Muscle layer of colon (tissue), 2 donors: ENCODE results near the gene TMEM184B.

Experiments
- H3K27ac ChIP-seq: one replicate; pipeline ENCODE4 v1.7.0; 2013; ENCODE audit warnings: low read depth, mild to moderate bottlenecking, low read length, moderate library complexity
- H3K27me3 ChIP-seq, 2 donors: one replicate each; pipeline ENCODE4 v1.7.0; 2013; ENCODE audit warnings: low read length in 2 of 2, mild to moderate bottlenecking in 2 of 2; ENCODE audit not compliant: insufficient read depth in 2 of 2, control insufficient read depth in 1 of 2
- H3K36me3 ChIP-seq: one replicate; pipeline ENCODE4 v1.7.0; 2013; ENCODE audit warnings: mild to moderate bottlenecking, low read length; ENCODE audit not compliant: insufficient read depth
- H3K4me1 ChIP-seq: one replicate; pipeline ENCODE4 v1.7.0; 2013; ENCODE audit warnings: mild to moderate bottlenecking, low read length; ENCODE audit not compliant: insufficient read depth
- H3K4me3 ChIP-seq, 2 donors: one replicate each; pipeline ENCODE4 v1.7.0; 2013; ENCODE audit warnings: low read length in 2 of 2, low read depth in 1 of 2, mild to moderate bottlenecking in 1 of 2, moderate library complexity in 1 of 2
- H3K9ac ChIP-seq: one replicate; pipeline ENCODE4 v1.7.0; 2013; ENCODE audit warnings: low read length
- H3K9me3 ChIP-seq: one replicate; pipeline ENCODE4 v1.7.0; 2013; ENCODE audit warnings: mild to moderate bottlenecking, low read length
- donor health status: abdominal sarcoma.
- donor health status: Adenocarcinoma of cecum.

The TMEM184B gene

DNA sequence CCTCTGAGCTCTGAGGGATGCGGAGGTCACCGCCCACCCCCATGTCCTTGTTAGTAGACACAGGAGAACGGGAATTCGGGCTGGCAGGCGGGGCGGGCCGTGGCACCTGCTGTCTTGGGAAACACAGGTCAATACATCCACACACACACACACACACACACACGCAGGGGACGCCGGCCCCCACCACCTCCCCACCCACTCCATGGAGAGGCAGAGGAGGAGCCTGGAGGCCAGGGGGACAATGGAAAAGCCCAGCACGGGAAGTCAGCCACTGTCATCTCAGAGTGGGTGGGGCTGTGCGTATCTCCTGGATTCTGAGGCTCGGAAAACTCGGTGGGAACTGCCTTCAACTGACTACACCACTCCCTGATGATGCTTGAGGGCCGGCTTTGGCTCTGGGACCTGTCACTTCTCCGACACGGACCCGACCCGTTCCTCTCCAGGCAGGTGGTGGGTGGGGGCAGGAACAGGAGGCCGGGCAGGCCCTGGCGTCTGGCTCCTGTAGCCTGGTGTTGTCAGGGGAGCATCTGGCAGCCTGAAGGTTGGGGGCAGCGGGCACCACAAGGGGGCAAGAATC lies 18.5 kb upstream of the TMEM184B start:
- no peaks in the 10 kb centered on the region for H3K4me1 ChIP-seq
- H3K27ac ChIP-seq: no peak overlapping the region
- no peaks in the 10 kb centered on the region for H3K9me3 ChIP-seq
- no peak overlapping the region for H3K9ac ChIP-seq
- no peak overlapping the region for H3K4me3 ChIP-seq
- H3K27me3 ChIP-seq: no peaks in the 10 kb centered on the region
- peaks cover 47% of the 10 kb centered on the region for H3K36me3 ChIP-seq

DNA sequence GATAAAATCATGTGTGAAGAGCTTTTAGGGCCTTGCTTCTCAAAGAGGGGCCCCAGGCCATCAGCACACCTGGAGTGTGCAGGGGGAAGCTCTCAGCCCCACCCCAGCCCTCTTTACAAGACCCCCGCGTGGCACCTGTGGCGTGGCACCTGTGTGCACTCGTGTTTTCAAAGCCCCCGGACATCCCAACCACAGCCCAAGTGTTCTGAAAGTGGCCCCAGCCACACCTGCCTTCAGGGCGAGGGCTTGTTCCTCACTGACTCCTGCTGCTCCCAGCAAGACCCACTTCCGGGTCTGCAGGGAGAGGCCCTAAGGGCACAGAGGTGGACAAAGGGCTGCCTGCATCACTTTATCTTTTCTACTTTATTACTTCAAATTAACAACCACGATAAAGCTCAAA lies 17.5 kb upstream of the TMEM184B start:
- no peak overlapping the region for H3K4me3 ChIP-seq
- no peaks in the 10 kb centered on the region for H3K27me3 ChIP-seq
- no peaks in the 10 kb centered on the region for H3K9me3 ChIP-seq
- H3K27ac ChIP-seq: no peak overlapping the region
- H3K9ac ChIP-seq: no peak overlapping the region
- H3K36me3 ChIP-seq: peaks cover 38% of the 10 kb centered on the region
- H3K4me1 ChIP-seq: no peaks in the 10 kb centered on the region

DNA sequence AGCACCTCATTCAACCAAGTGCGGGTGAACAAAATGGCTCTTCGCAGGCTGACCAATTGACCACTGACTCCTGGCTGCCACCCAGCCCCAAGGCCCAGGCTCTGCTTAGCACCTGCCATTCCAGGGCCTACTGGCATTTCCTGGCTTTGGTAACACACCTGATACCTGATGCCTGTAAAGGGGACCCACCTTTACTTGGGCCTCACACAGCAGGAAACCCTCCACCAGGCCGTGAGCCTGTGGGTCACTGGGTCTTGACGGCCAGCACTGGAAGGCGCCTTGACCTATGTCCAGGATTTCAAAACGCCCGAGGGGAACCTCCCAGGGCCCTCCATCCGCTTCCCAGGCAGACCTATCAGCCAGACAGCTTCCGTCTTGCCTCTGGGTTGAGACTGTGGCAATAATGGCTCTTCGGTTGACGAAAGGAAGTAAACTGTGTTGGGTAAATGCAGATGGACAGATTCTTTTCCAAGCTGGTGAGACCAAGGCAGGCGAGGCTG lies 16.8 kb upstream of the TMEM184B start:
- no peaks in the 10 kb centered on the region for H3K9me3 ChIP-seq
- H3K9ac ChIP-seq: no peak overlapping the region
- H3K4me3 ChIP-seq: no peak overlapping the region
- no peaks in the 10 kb centered on the region for H3K27me3 ChIP-seq
- peaks cover 31% of the 10 kb centered on the region for H3K36me3 ChIP-seq
- no peaks in the 10 kb centered on the region for H3K4me1 ChIP-seq
- no peak overlapping the region for H3K27ac ChIP-seq

DNA sequence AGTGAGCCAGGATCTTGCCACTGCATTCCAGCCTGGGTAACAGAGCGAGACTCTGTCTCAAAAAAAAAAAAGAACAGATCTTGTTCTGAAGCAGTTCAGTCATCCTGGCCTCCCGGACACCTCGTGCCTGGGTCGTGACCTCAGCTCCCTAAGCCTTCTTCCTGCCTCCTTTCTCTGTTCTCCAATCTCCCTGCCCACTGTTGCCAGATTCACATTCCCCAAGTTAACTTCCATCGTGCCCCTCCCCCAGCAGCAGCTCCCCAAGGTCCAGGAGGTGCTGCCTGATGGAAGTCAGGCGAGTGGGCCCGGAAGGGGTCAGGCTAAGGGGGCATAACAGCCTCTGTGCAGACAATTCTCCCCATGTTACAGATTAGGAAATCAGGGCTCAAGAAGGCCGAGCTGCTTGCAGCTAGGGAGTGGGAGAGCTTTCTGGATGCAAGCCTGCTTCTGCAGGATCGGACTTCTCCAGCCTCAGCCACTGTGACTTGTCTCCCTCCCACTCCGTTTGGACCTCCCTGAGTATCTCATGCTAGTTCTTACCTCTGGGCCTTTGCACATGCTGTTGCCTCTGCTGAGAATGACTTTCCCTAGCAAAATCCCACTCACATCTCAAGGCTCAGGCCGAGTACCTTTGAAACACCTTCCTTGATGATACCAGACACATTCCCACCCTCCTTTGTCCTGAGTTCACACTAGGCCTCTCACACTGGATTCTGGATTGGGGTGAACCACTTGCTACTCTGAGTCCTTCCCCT lies 14.3 kb upstream of the TMEM184B start:
- Histone ChIP-seq H3K27ac (no peak overlapping the region), H3K27me3 (no peaks in the 10 kb centered on the region), H3K36me3 (peaks cover 8% of the 10 kb centered on the region), H3K4me1 (peaks cover 14% of the 10 kb centered on the region), H3K9ac (no peak overlapping the region), H3K4me3 (no peak overlapping the region), H3K9me3 (no peaks in the 10 kb centered on the region)

DNA sequence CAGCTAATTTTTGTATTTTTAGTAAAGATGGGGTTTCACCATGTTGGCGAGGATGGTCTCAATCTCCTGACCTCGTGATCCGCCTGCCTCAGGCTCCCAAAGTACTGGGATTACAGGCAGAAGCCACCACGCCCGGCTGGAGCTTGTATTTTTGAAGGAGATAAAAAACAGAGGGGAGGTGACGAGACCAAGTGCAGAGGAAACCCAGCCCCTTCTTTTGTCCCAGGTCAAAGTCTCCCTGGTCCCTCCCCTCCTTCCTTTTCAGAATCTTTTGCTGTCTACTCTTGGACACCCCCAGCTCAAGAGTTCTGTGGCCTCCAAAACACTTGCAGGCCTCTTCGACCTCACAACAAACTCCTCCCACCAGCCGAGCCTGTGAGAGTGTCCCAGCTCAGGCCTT lies 12.2 kb upstream of the TMEM184B start:
- peaks cover 8% of the 10 kb centered on the region for H3K36me3 ChIP-seq
- no peaks in the 10 kb centered on the region for H3K27me3 ChIP-seq
- no peaks in the 10 kb centered on the region for H3K9me3 ChIP-seq
- H3K9ac ChIP-seq: no peak overlapping the region
- no peak overlapping the region for H3K27ac ChIP-seq
- peaks cover 14% of the 10 kb centered on the region for H3K4me1 ChIP-seq
- no peak overlapping the region for H3K4me3 ChIP-seq

DNA sequence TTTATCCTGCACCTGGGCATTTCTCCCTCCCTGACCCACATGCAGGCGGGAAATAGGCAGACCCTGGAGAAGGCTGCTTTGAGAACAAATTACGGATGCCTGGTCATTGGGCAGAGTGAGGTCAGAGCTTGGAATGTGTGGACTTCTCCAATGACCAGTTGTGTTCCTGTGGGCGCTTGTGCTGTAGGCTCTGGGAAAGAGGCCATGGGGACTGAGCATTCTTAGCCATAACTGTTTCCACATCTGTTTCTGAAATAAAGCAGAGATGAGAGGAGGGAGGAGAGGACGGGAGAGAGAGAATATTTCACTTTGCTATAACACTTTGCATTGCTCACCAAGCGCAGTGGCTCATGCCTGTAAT lies 11.2 kb upstream of the TMEM184B start:
- Histone ChIP-seq H3K27me3 (no peaks in the 10 kb centered on the region), H3K9ac (no peak overlapping the region), H3K27ac (peak overlapping the region; percentile 59), H3K4me1 (peaks cover 14% of the 10 kb centered on the region), H3K4me3 (no peak overlapping the region), H3K9me3 (no peaks in the 10 kb centered on the region), H3K36me3 (no peaks in the 10 kb centered on the region)

DNA sequence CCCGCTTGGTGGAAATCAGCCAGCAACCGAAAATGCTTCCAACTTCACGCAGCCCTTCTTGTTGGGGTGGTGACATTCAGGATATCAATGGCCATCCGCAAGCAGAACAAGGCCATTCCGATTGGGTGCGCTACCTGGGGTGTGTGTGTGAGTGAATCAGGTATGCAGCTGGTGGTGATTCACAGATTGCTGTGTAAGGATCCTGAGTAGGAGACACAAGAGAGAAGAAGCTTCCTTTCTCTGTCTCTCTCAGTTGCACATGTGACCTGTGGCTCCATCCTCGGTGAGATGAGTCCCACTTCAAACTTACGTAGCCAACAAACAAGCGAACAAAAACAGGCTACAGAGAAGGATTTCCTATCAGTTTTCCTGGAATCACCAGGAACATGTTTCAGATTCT lies 9.6 kb upstream of the TMEM184B start:
- H3K4me1 ChIP-seq: peaks cover 14% of the 10 kb centered on the region
- H3K36me3 ChIP-seq: no peaks in the 10 kb centered on the region
- H3K4me3 ChIP-seq: no peak overlapping the region
- no peak overlapping the region for H3K27ac ChIP-seq
- H3K9me3 ChIP-seq: no peaks in the 10 kb centered on the region
- H3K9ac ChIP-seq: no peak overlapping the region
- H3K27me3 ChIP-seq: no peaks in the 10 kb centered on the region

DNA sequence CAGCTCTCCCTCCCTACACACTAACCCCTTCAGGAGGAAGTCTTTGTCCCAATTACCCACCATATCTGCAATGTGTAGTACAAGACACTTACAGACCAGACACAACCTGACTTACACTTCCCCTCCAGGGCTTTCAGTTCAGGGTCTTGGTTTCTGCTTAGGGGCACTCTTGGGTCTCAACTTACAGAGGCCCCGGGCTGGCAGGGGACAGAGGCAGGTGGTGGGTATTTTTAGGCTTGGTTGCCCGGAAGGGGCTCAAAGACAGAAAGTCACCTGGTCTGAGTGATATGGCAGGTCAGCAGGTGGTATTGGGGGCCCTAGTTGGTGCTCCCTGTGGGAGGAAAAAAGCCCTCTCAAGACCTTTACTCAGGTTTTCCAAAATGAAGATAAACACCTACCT lies 3.4 kb upstream of the TMEM184B start:
- H3K4me3 ChIP-seq: no peak overlapping the region
- peaks cover 17% of the 10 kb centered on the region for H3K4me1 ChIP-seq
- no peaks in the 10 kb centered on the region for H3K36me3 ChIP-seq
- H3K27ac ChIP-seq: no peak overlapping the region
- H3K9me3 ChIP-seq: no peaks in the 10 kb centered on the region
- no peaks in the 10 kb centered on the region for H3K27me3 ChIP-seq
- no peak overlapping the region for H3K9ac ChIP-seq

DNA sequence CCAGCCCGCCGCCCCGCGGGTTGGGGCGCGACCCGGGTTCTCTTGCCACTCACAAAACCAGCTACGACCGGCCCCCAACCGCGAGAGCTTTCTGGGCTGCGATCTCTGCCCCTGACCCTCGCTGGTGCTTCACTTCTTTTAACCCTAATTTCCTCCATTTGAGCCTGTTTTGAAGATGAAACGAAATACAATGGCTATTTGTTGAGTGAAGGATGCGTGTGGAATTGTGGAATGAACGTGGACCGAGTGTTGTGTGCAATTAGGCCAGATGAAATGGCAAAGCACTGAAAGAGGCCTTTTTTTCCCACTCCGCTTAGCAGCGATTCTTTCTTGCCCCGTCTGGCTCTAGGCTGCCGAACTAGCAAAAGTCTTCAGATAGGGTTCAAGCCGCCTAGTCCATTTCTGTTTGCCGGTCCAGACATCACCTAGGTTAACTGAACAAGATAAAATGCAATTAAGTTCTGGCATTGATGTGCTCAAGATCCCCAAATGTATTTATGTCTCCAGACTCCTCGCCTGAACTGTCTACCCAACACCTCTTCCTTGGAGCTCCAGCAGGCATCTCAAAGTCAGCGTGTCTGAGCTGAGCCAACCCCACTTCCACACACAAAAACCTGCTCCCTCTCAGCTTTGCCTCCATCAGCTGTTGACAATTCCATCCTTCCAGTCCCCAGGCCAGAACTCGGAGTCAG lies 471 bp upstream of the TMEM184B start:
- no peaks in the 10 kb centered on the region for H3K9me3 ChIP-seq
- peak overlapping the region; percentile 64 for H3K27ac ChIP-seq
- peaks cover 41% of the 10 kb centered on the region for H3K4me1 ChIP-seq
- no peaks in the 10 kb centered on the region for H3K36me3 ChIP-seq
- H3K9ac ChIP-seq: peak overlapping the region; percentile 94
- no peaks in the 10 kb centered on the region for H3K27me3 ChIP-seq
- peak overlapping the region; percentile 39 to 75 for H3K4me3 ChIP-seq

DNA sequence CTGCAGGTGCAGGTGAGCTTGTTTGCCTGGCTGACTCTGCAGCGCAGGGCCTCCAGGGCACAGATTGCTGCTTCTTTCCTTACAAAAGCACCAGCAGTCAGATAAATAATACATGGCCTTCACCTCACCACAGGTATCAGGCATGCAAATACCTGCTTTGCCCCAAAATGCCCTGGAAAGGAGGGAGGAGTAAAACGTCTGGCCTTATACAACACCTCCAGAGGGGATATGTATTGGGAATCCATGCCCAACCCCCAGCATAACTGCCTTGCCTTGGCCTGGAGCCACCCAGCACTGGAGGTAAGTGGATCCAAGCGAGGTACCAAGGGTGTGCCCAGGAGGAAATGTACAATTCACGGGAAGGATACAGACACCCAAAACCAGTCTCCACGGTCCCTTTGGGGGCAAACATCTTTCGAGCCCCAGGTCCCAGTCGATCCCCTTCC lies 860 bp downstream of the TMEM184B start:
- no peaks in the 10 kb centered on the region for H3K27me3 ChIP-seq
- H3K4me3 ChIP-seq: peak overlapping the region; percentile 94 to 99
- H3K9ac ChIP-seq: peak overlapping the region; percentile 81
- H3K36me3 ChIP-seq: no peaks in the 10 kb centered on the region
- H3K9me3 ChIP-seq: no peaks in the 10 kb centered on the region
- peaks cover 41% of the 10 kb centered on the region for H3K4me1 ChIP-seq
- H3K27ac ChIP-seq: peak overlapping the region; percentile 64

DNA sequence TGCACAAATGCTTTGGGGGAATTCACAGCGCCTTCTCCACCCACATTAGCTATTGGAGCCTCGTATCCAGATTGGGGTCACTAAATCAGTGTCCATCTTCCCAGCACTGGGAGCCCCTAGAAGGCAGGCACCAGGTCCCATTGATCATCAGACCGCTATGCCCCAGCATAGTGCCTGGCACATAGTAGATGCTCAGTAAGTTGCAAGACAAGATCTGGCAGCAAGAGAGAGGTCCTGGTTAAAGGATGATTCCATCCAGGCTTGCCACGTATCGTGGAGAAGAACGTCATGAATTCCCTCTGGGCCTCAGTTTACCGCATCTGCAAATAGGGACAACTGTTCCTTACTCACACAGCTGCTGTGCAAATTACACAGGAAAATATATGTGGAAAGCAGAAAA lies 1.7 kb downstream of the TMEM184B start:
- Histone ChIP-seq H3K27ac (no peak overlapping the region), H3K36me3 (no peaks in the 10 kb centered on the region), H3K9me3 (no peaks in the 10 kb centered on the region), H3K27me3 (no peaks in the 10 kb centered on the region), H3K4me1 (peaks cover 48% of the 10 kb centered on the region), H3K4me3 (peak overlapping the region in 1 of 2 donors; percentile 94), H3K9ac (peak overlapping the region; percentile 30)
